NAMALWA (cell line): ENCODE results near the gene RDH5.

Experiments used
- DNase-seq: peaks from one replicate; pipeline ENCODE4 v3.0.0-alpha.2; 2015; ENCODE audit warnings: low spot score

Gene RDH5

GRCh38 chr12:55728186-55728938 lies 8.2 kb downstream of the RDH5 start:
- DNase-seq: no peak

DNA sequence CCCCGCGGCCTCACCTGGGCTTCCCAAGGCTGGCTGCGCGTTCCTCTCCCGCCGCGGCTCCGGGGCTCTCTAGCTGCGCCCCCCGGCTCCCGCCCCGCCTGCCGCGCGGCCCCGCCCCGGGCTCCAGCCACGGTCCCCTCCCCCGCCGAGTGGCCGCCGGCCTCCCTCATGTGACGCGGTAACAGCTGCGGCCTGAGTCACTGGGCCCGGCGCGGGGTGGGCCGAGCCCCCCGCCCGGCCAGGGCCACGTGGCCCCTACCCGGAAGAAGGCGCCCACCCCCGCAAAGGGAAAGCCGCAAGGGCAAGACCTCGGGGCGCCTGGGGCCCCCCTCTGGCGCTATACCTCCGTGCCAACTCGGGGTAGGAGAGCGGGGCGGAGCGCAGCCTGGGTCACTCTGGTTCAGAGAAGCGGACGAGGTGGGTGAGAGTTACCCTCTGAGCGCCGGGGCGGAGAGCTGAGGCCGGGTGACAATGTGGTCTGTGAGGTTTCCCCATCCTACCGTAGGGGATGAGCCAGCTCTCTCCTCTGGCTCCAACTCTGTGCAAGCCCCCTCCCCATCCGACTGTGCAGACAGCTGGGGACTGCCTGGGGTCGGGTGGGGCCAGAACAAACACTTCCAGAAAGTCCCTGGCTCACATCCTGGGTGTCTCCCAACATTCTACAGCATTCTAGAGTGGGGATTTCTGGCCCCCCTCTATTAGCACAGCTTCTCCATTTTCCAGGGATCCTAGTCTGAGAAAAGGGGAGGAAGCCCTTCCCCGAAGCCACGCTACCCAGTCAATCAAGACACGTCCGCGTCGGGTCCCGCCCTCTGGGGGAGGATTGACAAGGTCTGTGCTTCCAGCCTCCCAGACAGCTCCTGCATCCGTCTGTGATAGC lies 9.0 kb downstream of the RDH5 start, which contains the start of gene CD63:
CD63 (minus strand) TSS at position 71 of the 880 bp plus-strand sequence. CDS start 668 bp downstream, outside the sequence.
- DNase-seq: peak; percentile 74

- DNase-seq: peak; percentile 69
Measured at GRCh38 chr12:55729819-55730818, 9.9 kb downstream of the RDH5 start.

- no peak for DNase-seq
Measured at GRCh38 chr12:55732288-55732687, 12.1 kb downstream of the RDH5 start.

DNA sequence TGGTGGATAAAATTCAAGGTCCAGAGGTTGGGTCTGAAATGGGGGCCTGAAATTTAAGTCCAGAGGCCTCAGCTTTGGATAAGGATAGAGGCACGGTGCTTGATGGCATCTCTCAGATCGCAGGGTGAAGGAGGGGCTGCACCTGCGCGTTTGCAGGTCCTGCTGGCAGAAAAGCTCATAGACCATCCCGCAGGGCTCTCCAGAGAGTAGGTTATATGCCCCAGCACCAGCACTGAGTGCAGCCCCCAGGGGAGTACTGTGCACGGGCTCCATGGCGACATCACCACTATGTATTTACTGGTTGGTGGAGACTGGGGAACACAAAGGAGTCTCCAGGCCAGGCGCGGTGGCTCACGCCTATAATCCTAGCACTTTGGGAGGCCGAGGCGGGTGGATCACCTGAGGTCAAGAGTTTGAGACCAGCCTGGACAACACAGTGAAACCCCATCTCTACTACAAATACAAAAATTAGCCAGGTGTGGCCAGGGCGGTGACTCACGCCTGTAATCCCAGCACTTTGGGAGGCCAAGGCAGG lies 12.9 kb downstream of the RDH5 start:
- no peak for DNase-seq

DNA sequence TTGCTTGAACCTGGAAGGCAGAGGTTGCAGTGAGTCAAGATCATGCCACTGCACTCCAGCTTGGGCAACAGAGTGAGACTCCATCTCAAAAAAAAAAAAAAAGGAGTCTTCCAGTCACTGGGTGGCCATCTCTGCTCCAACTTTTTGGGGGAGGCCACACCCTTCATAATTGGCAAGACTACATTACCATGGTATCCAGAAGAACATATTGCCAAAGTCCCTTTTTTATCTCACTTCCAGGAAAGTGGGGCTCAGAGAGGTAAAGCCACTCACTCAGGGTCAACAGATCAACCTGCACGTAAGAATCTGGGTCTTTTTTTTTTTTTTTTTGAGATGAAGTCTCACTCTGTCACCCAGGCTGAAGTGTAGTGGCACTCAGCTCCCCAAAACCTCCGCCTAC lies 13.7 kb downstream of the RDH5 start:
- no peak for DNase-seq

DNA sequence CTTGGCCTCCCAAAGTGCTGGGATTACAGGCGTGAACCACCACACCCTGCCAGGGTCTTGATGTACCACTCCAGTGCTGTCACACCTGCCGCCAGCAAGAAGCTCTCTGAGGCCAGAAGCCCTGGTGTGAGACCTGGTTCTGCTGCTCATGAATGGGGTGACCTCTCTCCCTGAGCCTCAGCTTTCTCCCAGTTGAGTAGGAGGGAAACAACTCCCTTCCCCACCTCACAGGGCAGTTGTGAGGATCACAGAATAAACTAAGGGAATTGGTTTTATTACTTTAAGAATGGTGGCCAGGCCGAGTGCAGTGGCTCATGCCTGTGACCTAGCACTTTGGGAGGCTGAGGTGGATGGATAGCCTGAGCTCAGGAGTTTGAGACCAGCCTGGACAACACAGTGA lies 14.4 kb downstream of the RDH5 start:
- no peak for DNase-seq

- DNase-seq: no peak
Measured at GRCh38 chr12:55736076-55736475, 15.9 kb downstream of the RDH5 start.

DNA sequence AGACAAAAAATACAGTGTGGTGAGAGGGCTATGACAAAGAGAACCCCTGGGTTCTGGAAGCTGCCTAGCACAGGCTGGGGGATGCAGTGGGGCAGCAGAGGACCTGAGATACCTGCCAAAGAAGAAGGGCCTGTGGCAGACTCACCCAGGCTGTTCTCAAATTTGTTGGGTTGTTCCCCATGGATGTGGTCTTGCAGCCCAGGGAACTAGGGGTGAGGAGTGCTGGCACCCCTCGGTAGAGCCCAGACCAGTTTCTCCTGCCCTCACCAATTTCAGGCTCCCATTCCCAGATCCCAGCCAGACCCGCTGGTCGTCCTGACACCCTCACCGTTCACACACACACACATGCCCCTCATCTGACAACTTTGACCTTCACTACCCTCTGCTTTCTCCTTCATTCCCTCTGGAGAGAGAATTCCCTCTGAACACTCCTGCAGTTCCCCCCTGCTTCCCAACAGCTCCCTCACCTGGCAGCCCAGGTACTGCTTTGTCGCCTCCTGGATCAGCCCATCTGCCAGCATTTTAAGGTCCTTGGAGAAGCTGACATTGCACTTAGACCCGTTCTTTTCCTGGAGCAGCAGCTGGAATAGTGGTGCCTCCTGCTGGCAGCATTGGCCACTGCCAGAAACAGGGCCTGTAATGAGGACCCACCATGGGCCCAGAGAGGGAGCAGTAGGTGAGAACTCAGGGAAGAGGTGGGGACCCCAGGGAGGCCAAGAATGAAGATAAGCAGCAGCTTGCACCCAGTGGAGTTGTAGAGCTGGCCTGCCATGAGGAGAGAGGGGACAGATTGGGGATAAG lies 16.8 kb downstream of the RDH5 start:
- peak; percentile 65 for DNase-seq

DNA sequence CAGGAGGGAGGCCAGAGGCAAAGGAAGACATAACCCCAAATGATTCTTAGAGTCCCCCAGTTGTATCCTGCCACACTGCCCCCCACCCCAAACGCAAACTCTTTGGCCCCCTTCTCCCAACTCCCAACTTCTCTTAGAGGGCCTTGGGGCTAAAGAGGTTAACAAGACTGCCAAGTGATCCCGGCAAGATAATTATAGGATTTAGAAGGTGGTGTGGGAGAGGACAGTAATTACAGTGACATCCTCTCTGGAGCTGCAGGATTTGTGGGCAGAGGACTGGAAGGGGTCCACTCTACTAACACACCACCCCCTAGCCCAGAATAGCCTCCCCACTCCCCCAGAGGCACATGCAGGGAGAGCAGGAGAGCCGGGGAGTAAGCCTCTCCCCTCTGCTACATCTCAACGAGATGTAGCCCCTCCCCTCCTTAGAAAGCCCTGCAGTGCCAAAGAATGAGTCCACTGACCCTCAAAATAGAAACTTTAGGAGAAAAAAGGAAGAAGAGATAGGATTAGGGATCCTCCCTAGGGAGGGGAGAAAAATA lies 17.5 kb downstream of the RDH5 start:
- DNase-seq: peak; percentile 53

DNA sequence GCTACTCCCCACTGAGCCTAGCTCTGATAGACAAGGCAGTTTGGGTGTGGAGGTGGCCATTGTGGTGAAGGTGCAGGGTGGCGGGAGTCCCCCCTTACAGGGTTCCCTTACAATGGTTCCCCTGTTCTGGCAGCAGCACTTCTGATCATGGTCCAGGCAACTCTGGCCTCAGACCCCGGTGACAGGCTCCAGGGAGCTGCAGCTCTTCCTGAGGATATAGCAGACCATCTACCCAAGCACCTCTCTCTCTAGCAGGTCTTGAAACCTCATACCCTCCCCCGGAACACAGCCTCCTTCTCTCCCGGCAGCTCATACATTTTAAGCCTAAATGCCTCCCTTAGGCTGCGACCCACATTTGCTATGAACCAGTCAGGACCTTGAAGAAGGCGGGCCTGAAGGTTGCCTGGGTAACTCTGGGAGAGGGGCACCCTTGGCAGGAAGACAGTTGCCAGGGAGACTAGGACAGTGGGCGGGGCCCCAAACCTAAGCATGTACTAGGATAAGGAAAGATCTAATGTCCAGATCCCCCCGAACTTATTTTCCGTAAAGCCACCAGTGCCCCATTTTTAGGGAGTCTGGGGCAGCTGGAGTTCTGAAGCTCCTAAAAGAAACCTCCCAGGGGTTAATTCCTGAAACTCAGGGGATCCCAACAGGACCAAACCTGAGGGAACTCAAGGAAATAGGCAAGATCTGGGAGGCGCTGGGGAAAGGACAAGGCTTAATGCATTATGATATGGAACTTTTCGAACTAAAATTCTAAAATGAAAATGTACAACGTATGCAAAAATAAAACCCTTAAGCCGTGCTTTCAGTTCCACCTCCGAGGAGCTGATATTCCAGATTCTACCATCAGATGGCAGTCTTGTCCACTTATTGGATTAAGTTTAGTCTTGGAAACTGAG lies 18.2 kb downstream of the RDH5 start:
- DNase-seq: peak; percentile 95

DNA sequence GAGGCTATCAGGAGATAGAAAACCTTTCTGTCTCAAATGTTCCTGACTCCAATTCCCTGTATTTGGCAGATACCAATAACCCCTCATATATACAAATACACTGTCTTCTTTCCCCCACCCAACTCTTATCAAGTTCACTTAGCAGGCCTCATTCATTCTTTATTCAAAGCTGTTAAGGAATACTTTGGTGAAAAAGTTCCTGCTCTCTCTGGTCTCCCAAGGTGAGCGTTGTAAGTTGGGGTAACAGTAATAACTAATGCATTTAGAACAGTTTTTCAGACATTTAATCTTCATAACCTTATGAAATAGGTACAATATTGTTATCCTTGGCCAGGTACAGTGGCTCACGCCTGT lies 18.8 kb downstream of the RDH5 start:
- no peak for DNase-seq

- DNase-seq: no peak
Measured at GRCh38 chr12:55741931-55742680, 21.9 kb downstream of the RDH5 start.

DNA sequence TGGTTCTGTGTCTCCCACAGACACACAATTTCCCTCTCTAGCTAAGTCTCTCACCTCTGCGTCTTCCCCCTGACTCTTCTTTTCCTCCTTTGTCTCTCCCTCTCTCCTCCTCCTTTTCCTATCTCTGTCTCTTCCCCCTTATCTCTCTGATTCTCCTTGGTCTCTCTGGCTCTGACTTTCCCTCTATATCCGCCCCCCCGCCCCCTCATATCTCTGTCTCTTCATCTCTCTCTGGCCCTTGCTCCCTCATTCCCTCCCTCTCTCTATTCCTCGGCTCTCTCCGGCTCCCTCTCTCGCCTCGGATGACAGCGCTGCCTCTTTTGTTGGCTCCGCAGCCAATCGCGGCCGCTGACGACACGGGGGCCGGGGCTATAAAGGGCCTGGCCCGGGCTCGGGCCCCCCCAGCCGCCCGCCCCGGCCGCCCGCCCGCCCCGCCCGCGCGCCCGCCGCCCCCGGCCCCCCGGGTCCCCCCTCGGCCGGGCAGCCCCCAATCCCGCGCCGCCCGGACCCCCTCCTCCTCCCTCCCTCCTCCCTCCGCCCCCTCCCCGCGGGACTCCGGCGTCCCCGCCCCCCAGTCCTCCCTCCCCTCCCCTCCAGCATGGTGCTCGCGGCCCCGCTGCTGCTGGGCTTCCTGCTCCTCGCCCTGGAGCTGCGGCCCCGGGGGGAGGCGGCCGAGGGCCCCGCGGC lies 22.7 kb downstream of the RDH5 start, which contains the start of gene GDF11:
GDF11 (plus strand) TSS at position 404 of the 687 bp plus-strand sequence; CDS start at position 599, 195 bp downstream.
- DNase-seq: peak; percentile 70

GRCh38 chr12:55743406-55744339 lies 23.5 kb downstream of the RDH5 start:
- peak; percentile 76 for DNase-seq

GRCh38 chr12:55744340-55745030 lies 24.3 kb downstream of the RDH5 start:
- no peak for DNase-seq
